GM21529 (cell line): ENCODE results near the gene CTIF.

Experiments
- ATAC-seq: cut with Tn5 transposase; IDR thresholded peaks from one replicate; pipeline ENCODE4 v1.9.1; 2021; ENCODE audit not compliant: unreplicated experiment

The CTIF gene

GRCh38 chr18:48839819-48840490, 301.1 kb downstream of the CTIF start:
- ATAC-seq = no peak

- no peak for ATAC-seq
Measured at GRCh38 chr18:48840491-48840877, 301.7 kb downstream of the CTIF start.

GRCh38 chr18:48841381-48842258, 302.8 kb downstream of the CTIF start:
- no peak for ATAC-seq

- ATAC-seq = no peak
Measured at GRCh38 chr18:48842259-48843061, 303.6 kb downstream of the CTIF start.

- ATAC-seq = no peak
Measured at GRCh38 chr18:48843162-48843561, 304.3 kb downstream of the CTIF start.

- ATAC-seq = no peak
Measured at GRCh38 chr18:48843596-48843995, 304.8 kb downstream of the CTIF start.

GRCh38 chr18:48844271-48844670, 305.4 kb downstream of the CTIF start:
- ATAC-seq = no peak

GRCh38 chr18:48845174-48845573, 306.3 kb downstream of the CTIF start:
- no peak for ATAC-seq

- no peak for ATAC-seq
Measured at GRCh38 chr18:48846423-48846932, 307.6 kb downstream of the CTIF start.

GRCh38 chr18:48847807-48848486, 309.1 kb downstream of the CTIF start:
- ATAC-seq = no peak

GRCh38 chr18:48848641-48849143, 309.9 kb downstream of the CTIF start:
- no peak for ATAC-seq

- ATAC-seq = no peak
Measured at GRCh38 chr18:48850822-48851598, 312.2 kb downstream of the CTIF start.

GRCh38 chr18:48851599-48851960, 312.7 kb downstream of the CTIF start:
- no peak for ATAC-seq

- no peak for ATAC-seq
Measured at GRCh38 chr18:48852292-48852691, 313.5 kb downstream of the CTIF start.

GRCh38 chr18:48852794-48853193, 314.0 kb downstream of the CTIF start:
- ATAC-seq = no peak

GRCh38 chr18:48853588-48853987, 314.8 kb downstream of the CTIF start:
- no peak for ATAC-seq

GRCh38 chr18:48854780-48855179, 315.9 kb downstream of the CTIF start:
- no peak for ATAC-seq

GRCh38 chr18:48855422-48856377, 316.9 kb downstream of the CTIF start:
- no peak for ATAC-seq
